Lower leg skin (tissue), 4 donors: ENCODE measurements around the gene MAPK9. TPM values are rescaled to one million over a fixed set of nuclear protein-coding genes. Genes with fewer than 3 reads are reported as not detected.
"Not testable (repeated sequence)": the region's sequence is repeated elsewhere in the genome, so short reads cannot be mapped to it uniquely, and the experiment has no call there.

Experiments used
- DNase-seq, 2 donors: peaks; one replicate each; pipeline ENCODE4 v3.0.0-alpha.2; 2019; ENCODE audit warnings: low spot score in 2 of 2
- H3K4me3 ChIP-seq: fragments of 200-600 bp; sonication (generic); 2 replicates; pipeline ENCODE4 v1.5.1; 2017; ENCODE audit warnings: mild to moderate bottlenecking, low read depth; ENCODE audit not compliant: poor library complexity, severe bottlenecking
- POLR2A ChIP-seq, 2 donors: fragments of 450-650 bp; IDR thresholded peaks; one replicate each; pipeline ENCODE4 v1.6.1; 2016 to 2017; ENCODE audit warnings: antibody characterized with exemption in 2 of 2, mild to moderate bottlenecking in 1 of 2, moderate library complexity in 1 of 2
- WGBS, 2 donors: methylation state at CpG; one replicate each; pipeline ENCODE4 v1.1.5; 2018; 5-methylcytosine and 5-hydroxymethylcytosine counted together
- intact Hi-C: fragments of 100-400 bp; cut with DNase I; formaldehyde crosslinking; loops from one replicate; pipeline ENCODE4 v1.15.0; 2023; ENCODE audit warnings: low total_unique reads
- total RNA-seq, 4 donors: library from RNA; depleted of rRNA; stranded (reverse); fragments of >200 nt; gene quantifications; one replicate each; pipeline ENCODE4 v1.1.0, GENCODE V29; 2016
- TF ChIP-seq, protein P1 (sequence below), 3 donors: fragments of 450-650 bp; IDR thresholded peaks; one replicate each; pipeline ENCODE4 v1.5.1; 2016; ENCODE audit warnings: antibody characterized with exemption in 3 of 3, mild to moderate bottlenecking in 3 of 3, moderate library complexity in 2 of 3

MAPK9 gene
- total RNA-seq, 4 donors from 2014 or later: 10.4 to 18.4 (median 15.4) TPM

DNA sequence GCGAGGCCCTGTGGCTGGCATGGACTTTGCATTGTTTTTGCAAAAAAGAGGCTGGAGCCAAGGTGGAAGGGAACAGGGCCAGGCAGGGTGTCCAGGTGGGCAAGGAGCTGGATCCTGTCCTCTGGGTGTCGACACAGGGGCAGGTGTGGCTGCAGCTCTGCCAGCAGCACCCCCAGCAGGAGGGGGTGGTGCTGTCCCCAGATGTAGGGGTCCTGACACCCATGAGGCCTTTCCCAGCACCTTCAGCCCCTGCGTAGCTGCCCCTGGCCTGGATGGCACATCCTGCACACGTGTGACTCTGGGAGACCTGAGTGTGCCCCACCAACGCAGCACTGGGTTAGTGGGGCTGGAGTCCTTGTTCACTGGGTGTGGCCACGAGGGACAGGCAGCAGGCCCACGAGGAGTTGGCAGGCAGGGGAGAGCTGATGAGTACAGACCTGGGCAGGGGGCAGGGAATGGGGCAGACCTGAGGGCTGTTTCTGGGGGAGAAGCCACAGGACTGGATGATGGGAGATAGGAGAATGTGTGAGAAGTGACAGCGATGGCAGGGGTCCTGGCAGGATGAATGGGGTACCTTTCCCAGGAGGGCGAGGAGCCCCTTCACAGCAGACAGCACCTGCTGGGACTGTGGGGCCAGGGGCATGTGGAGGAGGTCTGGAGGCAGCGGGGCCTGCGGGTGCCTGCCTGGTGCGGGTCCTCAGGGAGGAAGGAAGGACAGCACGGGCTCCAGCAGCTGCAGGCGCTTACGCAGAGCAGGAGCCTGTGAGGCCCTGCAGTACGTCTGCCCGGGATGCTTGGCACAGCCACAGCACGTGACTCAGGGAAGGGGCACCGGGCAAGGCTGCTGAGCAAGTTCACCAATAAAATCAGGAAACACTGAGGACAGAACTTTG is 79.3 kb downstream of the MAPK9 start:
- 27 to 33% methylated on average over 17 to 19 of the region's 19 CpGs for WGBS, 2 donors
- TF ChIP-seq, protein P1, sequence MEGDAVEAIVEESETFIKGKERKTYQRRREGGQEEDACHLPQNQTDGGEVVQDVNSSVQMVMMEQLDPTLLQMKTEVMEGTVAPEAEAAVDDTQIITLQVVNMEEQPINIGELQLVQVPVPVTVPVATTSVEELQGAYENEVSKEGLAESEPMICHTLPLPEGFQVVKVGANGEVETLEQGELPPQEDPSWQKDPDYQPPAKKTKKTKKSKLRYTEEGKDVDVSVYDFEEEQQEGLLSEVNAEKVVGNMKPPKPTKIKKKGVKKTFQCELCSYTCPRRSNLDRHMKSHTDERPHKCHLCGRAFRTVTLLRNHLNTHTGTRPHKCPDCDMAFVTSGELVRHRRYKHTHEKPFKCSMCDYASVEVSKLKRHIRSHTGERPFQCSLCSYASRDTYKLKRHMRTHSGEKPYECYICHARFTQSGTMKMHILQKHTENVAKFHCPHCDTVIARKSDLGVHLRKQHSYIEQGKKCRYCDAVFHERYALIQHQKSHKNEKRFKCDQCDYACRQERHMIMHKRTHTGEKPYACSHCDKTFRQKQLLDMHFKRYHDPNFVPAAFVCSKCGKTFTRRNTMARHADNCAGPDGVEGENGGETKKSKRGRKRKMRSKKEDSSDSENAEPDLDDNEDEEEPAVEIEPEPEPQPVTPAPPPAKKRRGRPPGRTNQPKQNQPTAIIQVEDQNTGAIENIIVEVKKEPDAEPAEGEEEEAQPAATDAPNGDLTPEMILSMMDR (IDR thresholded peaks at IDR 0.05): no peak
- TF ChIP-seq POLR2A (IDR thresholded peaks at IDR 0.05): no peak
- intact Hi-C loops: no loop called here
- no peak overlapping the region for H3K4me3 ChIP-seq
- DNase-seq: peak in 1 of 2 donors; percentile 72

DNA sequence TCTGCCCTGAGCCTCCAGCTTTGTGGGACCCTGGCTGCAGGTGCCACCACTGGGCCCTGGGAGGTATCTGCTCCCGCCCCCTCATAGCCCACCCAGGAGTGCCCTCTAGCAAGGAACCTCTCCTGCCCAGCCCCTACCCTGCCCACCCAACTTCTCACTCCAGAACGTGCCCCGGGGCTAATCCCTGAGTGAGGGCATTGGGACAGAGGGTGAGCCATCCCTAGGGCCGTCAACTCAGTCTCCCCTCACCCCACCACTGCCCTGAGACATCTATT is 80.2 kb downstream of the MAPK9 start:
- WGBS, 2 donors: 74 to 83% methylated on average over 4 of the region's 4 CpGs
- DNase-seq: peak in 1 of 2 donors; percentile 80
- TF ChIP-seq, protein P1 (IDR thresholded peaks at IDR 0.05): no peak
- TF ChIP-seq POLR2A (IDR thresholded peaks at IDR 0.05): no peak
- H3K4me3 ChIP-seq: no peak overlapping the region
- intact Hi-C loops: no loop called here

DNA sequence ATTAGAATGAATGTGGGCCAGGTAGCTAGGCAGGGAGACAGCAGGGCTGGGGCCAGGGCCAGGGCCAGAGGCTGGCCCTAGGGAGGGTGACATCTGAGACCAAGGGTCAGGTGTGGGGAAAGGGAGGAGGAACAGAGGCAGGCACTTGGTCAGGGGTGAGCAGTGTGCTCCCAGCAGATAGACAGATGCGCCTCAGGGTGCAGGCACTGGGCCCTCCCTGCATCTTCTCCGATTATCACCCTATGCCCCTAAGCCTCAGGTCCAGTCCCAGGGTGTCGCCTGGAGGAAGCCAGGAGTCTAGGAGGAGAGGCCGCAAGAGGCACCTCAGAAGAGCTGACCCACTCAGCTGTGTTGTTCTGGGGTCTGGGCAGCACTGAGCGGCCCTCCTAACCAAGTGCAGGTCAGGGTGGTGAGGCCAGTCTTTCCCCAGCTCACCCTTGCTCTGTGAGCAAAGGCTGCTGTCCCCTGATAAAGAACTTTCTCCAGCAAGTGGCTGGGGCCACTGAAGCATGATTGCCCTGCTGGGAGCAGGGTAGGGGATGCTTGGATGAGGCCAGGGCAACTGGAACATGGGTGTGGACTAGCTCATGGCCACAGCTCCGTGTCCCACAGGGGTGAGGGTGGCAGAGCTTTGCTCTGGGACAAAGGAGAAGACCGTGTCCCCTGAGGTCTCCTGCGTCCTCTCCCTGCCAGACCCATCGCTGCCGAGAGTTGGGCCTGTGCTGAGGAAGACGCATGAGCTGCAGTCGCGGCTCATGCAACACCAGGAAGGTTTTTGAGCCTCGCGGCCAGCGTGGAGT is 80.7 kb downstream of the MAPK9 start:
- intact Hi-C loops: no loop called here
- 85 to 89% methylated on average over 16 of the region's 16 CpGs for WGBS, 2 donors
- H3K4me3 ChIP-seq: no peak overlapping the region
- TF ChIP-seq POLR2A (IDR thresholded peaks at IDR 0.05): no peak
- TF ChIP-seq, protein P1 (IDR thresholded peaks at IDR 0.05): no peak
- DNase-seq: peak in 1 of 2 donors; percentile 45

DNA sequence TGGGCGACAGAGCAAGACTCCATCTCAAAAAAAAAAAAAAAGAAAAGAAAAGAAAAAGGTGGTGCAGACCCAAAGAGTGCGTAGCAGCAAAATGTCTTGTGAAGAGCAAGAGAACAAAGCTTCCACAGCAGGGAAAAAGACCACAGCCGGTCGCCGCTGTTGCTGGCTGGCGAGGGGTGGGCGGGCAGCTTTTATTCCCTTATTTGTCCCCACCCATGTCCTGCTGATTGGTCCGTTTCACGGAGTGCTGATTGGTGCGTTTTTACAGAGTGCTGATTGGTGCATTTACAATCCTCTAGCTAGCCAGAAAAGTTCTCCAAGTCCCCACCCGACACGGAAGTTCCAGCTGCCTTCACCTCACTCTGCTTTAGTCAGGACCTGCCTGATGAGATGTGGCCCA is 81.8 kb downstream of the MAPK9 start:
- intact Hi-C loops, H3K4me3 ChIP-seq: not testable (repeated sequence)
- WGBS, 2 donors: 77 to 78% methylated on average over 12 of the region's 12 CpGs
- peak in 1 of 2 donors; percentile 61 for DNase-seq

DNA sequence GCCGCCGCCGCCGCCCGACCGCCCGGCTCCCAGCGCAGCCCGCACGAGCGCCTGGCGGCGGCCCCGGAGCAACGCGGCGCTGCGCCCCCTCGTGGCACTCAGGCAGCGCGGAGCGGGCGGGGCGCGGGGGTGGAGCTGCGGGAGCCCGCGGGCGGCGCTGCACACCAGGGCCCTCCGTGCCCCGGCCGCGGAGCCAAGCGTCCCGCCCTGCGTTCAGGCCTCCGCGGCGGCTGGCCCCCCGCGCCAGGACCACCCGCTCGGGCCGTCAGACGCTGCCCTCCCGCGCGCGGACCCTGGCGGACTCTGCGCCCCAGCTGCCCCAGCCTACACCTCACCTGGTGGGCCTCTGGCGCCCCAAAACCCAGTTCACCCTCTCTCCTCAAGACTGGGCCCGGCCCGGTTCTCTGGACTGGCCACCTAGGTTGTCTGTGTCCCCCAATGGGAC is 82.7 kb downstream of the MAPK9 start, which contains the start of gene RASGEF1C:
TSS of gene RASGEF1C (minus strand) at position 75 of the 445 bp plus-strand sequence. CDS start 71,159 bp downstream, outside the sequence.
- DNase-seq: peak in 1 of 2 donors; percentile 83
- intact Hi-C loops: no loop called here
- H3K4me3 ChIP-seq: no peak within 1 kb of the TSS
- TF ChIP-seq POLR2A (IDR thresholded peaks at IDR 0.05): no peak
- TF ChIP-seq, protein P1 (IDR thresholded peaks at IDR 0.05): no peak
- WGBS, 2 donors: 30 to 33% methylated on average over 3 of the region's 55 CpGs
